ENCODE results near the gene CCNL1.
"Not testable (repeated sequence)": the region's sequence is repeated elsewhere in the genome, so short reads cannot be mapped to it uniquely, and the experiment has no call there.

Gene CCNL1
- total RNA-seq = 2,370 to 2,564 reads per million in 2 donors

- DNase-seq = peak; percentile 87 to 99 (median 93)
Observed at GRCh38 chr3:157159762-157160657, at the start of gene CCNL1. CCNL1 (minus strand) TSS chr3:157160147; CDS start chr3:157160094, 53 bp downstream.

- no peak for DNase-seq
Observed at GRCh38 chr3:157204880-157205279, 44.9 kb upstream of the CCNL1 start.

GRCh38 chr3:157204431-157204830 lies 44.5 kb upstream of the CCNL1 start:
- DNase-seq = no peak

GRCh38 chr3:157201648-157202278 lies 41.8 kb upstream of the CCNL1 start:
- peak in 1 of 5 experiments; percentile 41 for DNase-seq

- DNase-seq = no peak
Observed at GRCh38 chr3:157199841-157200240, 39.9 kb upstream of the CCNL1 start.

- DNase-seq = no peak
Observed at GRCh38 chr3:157195965-157196364, 36.0 kb upstream of the CCNL1 start.

- DNase-seq = not testable (repeated sequence)
Observed at GRCh38 chr3:157191149-157191548, 31.2 kb upstream of the CCNL1 start.

- DNase-seq = no peak
Observed at GRCh38 chr3:157190380-157190872, 30.5 kb upstream of the CCNL1 start.

GRCh38 chr3:157188391-157188790 lies 28.4 kb upstream of the CCNL1 start:
- no peak for DNase-seq

GRCh38 chr3:157182879-157183278 lies 22.9 kb upstream of the CCNL1 start:
- DNase-seq = no peak

- DNase-seq = no peak
Observed at GRCh38 chr3:157180262-157180661, 20.3 kb upstream of the CCNL1 start.

GRCh38 chr3:157179365-157179803 lies 19.4 kb upstream of the CCNL1 start:
- DNase-seq = no peak

GRCh38 chr3:157178503-157179364 lies 18.8 kb upstream of the CCNL1 start:
- DNase-seq = not testable (repeated sequence)

GRCh38 chr3:157177801-157178453 lies 18.0 kb upstream of the CCNL1 start:
- DNase-seq = not testable (repeated sequence)

- DNase-seq = no peak
Observed at GRCh38 chr3:157176934-157177333, 17.0 kb upstream of the CCNL1 start.

GRCh38 chr3:157175691-157176507 lies 16.0 kb upstream of the CCNL1 start:
- DNase-seq = peak in 1 of 5 experiments; percentile 21

GRCh38 chr3:157174649-157175498 lies 14.9 kb upstream of the CCNL1 start:
- peak; percentile 94 to 100 (median 99) for DNase-seq

GRCh38 chr3:157174290-157174648 lies 14.3 kb upstream of the CCNL1 start:
- peak in 1 of 5 experiments; percentile 42 for DNase-seq

GRCh38 chr3:157173343-157173742 lies 13.4 kb upstream of the CCNL1 start:
- not testable (repeated sequence) for DNase-seq

- DNase-seq = no peak
Observed at GRCh38 chr3:157172746-157173145, 12.8 kb upstream of the CCNL1 start.
